Hippocampal formation (tissue), 2 donors: Measurements from ENCODE around the gene DYNLT2.

Source experiments
- DNase-seq, 2 donors: peaks; one replicate each; lab custom pipeline; 2025; lab: John Stamatoyannopoulos, UW

The DYNLT2 gene, protein sequence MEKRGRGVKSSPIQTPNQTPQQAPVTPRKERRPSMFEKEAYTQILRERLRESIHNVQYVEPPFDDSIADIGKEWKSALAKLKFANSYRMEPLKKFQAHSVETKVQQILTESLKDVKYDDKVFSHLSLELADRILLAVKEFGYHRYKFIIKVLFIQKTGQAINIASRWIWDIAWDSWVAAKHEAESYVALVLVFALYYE

DNA sequence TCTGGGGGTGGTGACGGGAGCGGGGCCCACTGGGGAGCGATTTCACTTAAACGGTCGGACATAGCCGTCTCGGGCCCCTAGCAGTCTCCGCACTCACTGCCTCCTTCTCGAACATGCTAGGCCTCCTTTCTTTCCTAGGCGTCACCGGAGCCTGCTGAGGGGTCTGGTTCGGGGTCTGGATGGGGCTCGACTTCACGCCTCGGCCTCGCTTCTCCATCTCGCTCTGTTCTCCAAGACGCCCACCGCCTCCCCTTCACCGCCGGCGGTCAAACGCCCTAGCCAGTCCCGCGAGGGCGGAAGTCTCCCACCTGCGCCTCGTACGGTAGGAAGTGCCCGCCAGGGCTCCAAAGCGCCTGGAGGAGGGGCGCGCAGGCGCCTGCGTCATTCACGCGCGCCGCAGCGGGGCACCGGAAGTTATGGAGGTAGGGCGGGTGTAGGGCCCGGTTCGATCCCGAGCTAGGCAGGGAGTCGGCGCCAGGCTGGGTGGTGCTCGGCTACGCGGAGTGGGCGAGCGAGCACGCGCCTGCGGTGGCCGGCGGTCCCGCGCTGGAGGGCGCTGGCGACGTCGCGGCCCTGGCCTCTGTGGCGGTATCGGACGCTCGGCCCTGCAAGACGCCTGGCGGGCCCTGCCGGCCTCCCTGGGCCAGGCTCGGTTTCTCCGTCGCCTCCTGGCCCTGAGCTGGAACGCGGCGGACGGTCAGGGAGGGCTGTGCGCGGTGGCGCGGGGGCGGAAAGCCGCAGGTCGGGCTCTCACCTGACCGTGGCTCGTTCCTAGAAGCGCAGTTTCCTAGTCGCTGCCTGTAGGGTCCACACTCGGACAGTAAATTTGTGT, at the start of gene DYNLT2, which contains the start of gene ERMARD:
Gene DYNLT2, minus strand, starts transcription at position 331 of the 832 bp plus-strand sequence. Its CDS starts 114 bp downstream, at position 217.
Gene ERMARD, plus strand, starts transcription at position 381 of the 832 bp plus-strand sequence. Its CDS starts 36 bp downstream, at position 417.
- DNase-seq = peak; percentile 82 to 92

DNA sequence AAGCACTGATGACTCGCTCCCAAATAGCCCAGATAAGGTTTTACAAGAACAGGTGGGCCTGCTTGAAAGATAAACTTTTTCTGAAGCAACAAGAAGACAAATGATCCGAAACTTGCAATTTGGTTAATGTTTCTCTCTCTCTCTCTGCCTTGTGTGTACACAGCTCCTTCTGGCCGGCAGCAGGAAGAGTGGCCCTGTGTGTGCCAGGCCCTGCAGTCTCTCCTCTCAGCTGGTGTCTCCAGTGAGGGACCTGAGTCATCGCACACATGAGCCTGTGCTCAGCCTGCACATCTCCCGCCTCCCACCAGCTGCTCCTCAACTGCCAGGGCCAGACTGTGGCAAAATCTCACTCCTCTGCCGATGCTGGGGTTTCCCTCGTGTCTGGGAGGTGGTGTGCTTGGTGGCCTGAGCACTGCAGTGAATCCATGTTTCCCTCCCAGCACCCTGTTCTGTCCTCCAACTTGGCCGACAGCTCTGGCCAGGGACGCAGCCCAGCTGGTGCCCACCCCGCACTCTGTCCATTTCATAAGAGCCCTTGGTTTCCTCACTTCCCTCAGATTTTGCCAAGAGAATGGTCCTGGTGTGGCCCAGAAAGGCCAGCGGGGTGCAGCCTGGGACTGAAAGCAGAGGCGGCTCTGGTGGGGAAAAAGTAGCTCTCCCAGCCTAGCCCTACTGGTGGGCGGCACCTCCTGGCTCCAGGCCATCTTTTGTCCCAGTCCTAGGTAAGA, 49.5 kb upstream of the DYNLT2 start:
- peak; percentile 20 to 30 for DNase-seq

DNA sequence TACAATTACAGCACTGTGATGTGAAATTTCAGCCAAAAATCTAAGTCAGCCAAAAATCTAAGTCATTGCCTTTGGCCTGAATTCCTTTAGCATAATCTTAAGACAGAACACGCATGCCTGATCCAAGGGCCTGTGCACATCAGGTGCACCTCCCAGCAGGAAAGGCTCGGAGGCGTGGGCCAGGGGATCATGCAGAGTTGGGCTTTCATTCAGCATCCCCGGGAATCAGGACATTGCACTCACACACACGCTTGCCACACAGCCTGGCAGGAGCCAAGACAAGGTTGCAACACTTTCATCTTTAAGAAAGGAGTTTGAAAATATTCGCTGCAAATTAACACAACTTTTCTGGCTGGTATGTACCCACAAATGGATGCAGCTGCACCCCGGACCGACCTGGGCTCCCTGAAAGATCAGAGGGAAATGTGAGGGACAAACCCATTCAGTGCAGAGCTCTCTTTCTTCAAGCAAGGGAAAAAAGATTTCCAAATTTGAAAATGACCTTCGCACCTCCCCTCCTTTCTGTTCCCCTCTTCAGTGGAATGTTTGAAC, 48.8 kb upstream of the DYNLT2 start:
- DNase-seq = no peak

DNA sequence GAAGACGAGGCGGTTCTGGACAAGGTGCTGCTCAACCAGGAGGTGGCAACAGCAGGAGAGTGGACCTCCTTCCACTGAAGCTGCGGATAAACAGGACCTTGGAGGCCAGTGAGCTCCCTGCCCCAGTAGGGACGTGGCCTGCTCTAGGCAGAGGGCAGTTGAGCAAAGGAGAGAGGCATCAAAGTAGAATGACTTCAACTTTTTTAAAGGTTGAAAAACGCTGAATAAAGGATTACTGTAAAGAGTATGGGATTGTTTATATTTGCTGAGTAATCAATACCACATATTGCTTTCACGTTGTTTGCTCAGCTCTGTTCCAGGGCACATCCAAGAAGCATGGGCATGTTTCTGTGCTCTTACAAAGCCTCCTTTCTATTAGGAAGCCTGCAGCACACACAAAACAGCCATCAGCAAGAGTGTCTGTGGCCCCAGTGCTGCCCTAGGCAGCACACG, 48.1 kb upstream of the DYNLT2 start:
- peak; percentile 32 to 33 for DNase-seq

DNA sequence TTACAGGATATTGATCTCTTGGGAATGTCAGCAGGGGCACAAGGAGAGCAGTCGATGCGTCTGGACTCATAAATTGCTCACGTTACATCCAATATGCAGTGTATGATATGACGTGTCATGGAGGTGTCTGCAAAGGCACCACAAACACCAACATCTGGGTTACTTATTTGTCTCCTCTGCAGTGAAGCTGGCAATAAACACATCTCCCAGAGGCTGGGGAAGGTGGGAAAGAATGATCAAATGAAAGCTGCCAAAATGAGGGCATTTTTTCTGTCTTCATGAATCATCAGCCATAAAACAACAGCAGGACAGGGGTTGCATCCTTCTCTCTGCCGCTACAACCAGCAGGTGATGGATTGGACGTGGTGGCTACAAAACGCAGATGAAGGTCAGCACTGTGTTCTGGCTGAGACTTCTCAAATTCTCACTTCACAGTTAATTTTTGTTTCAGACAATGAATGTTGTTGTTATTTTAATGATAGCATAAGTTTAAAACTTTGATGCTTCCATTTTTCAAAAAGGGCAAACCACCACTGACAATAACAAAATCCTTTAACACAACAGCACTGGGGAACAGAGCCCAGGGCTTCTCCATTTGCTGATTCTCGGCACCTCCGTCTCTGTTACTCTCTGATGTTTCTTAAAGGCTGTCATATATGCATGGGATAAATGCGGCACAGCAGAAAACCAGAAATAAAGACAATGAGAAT, 47.5 kb upstream of the DYNLT2 start:
- DNase-seq = no peak

DNA sequence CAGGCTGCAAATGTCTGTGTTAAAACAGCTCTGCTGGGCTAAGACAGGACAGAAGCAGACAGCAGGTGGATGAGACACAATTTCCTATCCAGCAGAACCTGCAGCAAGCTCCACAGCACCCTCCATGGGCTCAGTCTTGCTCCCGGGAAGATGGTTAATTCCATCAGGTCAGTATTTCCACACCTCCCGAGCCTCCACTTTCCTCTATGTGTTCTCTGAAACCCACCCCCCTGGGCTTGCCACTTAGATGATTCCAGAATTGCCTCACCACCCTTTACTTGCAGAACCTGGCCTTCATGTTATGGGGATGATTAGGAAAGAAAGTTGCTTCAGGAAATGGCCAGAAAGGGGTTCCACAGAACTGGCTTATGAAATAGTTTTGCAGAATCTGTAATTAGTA, 43.8 kb upstream of the DYNLT2 start:
- DNase-seq = no peak

DNA sequence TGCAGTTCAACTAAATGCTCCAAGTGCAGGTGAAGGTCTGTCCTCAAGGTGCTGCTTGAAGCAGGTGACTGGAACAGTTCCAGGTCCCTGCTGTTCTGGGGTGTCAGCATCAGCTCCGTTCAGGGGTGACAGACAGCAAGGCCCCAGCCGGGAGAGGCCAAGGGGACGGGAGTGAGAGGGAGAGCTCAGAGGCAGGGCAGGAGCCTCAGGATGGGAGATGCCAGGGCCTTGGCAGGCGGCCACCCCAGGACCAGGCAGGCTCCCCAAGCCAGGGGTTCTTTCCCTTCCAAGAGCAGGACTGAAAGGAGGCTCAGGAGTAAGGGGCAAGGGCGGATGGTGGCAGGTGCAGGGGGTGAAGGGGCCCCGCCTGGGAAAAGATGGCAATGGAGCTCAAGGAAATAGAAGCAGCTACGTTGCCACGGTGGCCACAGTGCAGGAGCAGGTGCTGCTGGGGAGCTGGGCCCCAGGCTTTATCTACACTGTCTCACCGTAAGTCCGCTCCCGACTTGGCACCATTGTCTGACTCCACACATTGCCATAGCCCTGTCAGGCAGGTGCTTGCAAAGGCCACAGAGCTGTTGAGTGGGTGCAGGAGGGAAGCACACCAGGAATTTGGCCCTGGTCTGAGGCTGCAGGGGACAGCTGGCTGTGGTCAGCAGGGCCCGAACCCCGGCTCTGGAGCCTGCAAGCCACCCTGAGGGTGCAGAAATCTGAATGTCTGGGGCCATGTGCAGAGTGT, 43.1 kb upstream of the DYNLT2 start:
- DNase-seq = no peak

DNA sequence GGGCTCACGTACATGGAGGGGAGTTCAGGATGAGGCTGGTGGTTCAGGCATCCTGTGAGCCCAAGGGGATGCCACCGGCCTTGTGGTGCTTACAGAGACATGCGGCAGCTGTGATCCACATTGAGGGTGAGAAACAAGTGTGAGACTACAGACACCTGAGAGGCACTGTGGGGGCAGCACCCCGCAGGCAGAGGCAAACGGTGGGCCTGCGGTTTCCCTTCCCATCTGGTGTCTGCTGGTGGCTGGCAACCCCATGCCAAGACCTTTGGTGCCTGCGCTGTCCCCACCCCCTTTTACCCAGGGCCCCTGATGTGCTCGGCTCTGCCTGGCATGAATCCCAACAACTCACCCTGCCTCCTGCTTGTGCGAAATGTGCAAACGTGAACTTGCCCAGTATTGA, 42.0 kb upstream of the DYNLT2 start:
- DNase-seq = no peak

DNA sequence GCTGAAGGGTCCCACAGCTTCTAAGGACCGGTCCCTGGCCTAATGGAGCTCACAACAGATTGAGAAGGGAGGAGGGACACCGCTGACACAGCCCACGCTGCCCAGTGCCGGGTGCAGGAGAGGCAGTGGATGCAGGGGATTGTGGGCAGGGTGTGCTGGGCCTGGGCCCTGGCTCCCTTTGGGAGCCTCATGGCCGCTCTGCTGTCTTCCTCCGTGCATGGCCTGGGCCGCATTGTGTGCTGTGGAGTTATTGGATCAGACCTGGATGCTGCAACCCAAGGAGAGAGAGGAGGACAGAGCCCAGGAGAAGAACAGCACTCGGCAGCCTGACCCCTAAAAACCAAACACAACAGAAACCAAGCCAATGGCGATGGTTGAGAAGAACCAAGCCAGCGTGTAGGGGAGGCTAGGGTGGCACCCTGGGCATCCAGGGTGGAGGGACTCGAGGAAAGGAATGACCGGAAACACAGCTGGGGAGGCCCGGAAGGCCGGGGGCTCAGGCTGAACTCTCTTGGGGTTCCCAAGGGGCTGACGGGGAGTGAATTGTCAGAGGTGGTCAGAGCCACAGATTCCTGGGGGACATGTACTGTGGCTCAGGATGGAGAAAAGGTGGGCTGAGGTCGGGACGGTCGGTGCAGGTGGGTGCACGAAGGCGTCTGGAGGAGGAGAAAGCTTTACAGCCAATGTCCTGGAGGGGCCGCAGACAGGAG, 41.1 kb upstream of the DYNLT2 start:
- DNase-seq = no peak

DNA sequence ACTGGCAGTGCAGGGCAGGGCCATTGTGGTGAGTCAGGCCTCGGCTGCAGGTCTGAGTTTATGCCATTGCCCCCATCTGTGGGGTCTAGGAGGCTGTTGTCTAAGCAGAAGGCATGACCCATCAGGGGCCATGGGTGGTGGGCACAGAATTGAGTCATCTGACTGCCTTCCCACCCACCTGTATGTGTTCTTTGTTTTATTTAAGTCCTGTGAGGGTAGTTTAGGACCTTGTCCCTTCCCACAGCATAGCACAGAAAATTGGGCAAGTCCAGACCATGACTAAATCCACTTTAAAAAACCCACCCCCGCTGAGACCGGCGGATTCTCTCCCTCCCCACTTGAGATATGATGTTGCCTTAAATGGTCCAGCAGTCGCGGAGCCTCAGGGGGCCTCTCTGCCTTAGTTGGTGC, 40.4 kb upstream of the DYNLT2 start:
- no peak for DNase-seq

DNA sequence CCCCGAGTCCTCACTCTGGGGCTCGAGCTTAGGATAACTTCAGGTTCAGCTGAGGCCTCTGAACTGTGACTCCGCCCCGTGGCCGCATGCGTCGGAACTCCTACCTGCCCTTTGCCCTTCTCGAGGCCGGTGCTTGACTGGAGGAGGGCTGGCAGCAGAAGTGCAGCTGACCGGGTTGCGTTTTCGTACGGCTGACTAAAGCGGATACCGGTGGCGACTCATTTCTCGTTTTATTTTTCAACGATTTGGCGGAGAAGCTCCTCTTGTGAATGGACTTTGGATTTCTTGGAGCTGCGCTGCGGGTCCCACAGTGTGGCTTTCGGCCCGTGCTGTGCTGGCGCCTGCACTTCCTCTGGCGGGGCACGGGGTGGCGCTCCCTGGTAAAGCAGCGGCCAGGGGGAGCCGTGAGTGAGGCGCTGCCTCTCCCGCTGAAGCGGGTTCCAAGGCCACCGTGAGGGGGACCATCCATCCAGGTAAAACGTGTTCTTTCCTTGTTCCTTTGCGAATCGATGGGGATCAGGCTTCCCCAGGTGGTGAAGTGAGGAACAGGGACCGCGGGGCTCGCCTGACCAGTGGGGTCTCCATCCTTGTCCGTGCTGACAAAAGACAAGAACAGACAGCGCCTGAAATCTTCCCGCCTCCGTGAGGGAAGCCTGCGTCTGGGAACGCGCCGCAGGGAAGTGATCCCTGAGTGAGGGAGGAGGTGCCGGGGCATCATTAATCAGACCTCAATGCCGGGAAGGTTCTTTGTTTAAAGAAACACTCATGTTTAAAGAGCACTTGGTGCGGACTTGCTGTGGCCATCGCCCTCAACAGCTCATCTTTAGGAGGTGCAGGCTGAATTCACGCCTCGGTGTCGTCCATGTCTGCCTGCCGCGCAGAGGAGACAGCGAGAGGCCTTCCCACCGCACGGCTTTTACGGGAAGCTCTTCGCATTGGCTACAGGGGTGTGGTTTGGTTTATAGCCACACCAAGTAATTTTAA, 38.9 kb upstream of the DYNLT2 start:
- peak; percentile 63 to 65 for DNase-seq

DNA sequence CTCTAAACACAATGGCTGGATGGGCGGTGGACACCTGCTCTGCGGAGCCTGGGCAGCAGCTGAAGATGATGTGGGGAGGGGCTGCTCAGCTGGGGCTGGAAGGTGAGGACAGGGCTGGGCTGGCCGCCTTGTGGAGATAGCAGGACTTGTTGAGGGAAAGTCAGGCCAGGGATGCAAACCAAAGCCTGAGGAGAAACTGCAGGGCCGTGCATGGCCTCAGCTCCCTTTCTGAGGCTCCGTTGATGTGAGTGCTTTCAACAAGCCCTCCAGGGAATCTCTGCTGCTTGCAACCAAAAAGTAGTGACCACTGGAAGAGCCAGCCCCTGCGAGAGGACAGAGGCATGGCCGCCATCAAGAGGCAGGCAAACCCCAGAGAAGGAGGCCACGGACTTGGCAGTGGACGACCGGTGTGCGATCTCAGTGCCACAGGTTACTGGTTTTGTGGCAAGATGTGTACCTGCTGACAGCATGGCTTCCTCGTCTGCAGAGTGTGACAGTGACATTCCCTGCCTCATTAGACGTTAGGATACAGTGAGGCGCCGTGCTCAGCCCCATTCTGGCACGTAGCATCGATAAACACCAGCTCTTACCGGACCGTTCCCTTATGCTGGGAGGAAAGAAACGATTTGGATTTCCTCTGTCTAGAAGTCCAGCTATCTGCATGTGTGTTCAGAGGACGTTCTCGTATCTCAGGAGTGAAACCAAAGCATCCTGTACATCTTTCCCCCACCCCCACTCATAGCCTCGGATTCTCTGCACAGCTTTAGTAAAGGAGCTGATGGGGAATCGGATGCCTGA, 38.0 kb upstream of the DYNLT2 start:
- no peak for DNase-seq

DNA sequence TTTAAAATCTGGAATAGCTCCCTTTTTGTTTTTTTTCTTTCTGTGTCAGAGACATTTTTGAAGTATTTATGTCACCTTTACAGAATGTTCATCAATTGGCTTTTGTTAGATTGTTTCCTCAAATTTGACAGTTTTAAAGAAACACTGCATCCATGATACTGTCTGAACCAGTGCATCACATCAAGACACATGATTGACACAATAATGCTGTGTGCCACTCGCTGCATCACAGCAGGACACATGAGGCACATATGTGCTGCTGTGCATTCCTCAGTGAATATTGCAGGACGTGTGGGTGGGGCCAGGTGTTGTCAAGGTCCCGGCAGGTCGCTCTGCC, 37.4 kb upstream of the DYNLT2 start:
- DNase-seq = no peak

DNA sequence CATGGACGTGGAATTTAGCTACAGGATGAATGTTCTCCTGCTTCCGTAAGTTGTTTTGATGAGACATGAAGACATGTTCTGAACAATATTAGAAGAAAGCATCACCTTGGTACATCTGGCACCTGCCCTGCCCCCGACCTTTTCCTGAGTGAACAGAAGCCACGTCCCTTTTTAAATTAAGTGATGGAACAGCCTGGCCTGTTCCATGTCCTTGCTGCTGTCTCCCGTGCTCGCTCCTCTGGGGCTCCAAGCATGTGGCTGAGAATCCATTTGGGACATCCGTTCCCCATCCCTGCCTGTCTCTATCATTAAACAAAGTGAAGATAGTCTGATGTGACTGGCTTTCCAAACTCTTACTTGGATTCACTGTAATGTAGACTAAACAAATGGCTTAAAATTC, 36.4 kb upstream of the DYNLT2 start:
- DNase-seq = no peak

DNA sequence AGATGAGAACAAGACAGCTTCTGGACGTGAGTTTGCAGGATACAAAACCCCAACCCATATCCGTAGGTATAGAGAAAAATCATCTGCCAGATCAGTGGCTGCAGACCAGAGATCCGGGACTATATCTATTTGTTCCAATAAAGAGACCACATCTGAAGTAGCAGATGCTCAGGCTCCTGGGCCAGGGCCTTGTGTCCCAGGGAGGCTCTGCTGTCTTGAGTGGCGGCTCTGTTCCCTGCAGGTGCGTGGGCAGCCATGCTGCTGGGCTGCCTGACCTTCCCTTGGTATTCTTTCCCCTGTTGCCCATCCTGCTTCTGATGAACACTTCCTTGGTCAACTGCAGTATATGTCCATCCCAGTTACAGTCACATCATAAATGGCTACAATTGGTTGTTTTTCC, 35.0 kb upstream of the DYNLT2 start:
- DNase-seq = no peak

DNA sequence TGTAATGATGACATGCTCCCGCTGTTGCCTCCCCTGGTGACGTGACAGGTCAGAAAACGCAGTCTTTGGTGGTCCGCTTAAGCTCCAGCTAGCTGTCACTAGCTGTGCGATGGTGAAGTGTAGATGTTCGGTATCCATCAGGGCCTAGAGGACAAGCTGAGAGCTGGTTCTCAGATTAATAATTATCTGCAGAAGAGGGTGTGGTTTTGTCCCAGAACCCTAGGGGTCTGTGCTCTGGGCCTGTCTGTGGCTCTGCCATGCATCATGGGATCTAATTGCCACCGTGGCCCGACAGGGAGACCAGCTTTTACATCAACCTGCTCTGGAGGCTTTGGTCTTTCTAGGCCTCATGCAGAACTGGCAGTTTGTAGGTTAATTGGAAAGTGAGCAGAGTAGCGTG, 34.2 kb upstream of the DYNLT2 start:
- DNase-seq = no peak

DNA sequence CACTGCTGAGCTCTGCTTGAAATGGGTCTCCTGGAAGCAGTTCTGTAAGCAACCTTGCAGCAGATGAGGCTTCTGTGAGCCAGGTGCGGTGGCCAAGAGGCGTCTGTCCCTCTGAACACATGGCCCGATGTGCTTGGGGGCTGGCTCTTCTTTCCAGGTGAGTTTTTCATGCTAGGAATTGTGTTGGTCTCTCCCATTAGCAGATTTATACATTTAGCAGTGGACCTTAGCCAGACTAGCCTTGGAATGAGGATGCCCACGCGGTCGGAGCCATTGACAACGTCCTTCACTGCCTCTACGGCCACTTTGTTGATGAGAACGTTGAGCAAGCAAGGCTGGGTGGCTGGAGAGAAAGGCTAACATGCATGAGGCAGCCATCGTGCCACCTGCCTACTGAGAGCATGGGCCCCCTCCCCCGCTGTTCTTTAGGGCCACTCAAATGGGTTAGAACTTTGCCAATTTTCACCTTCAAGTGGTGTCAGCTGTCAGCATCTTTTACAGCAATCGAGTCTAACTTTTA, 33.5 kb upstream of the DYNLT2 start:
- no peak for DNase-seq
